ENCODE results near the gene ADAM19.
"Not testable (repeated sequence)": the region's sequence is repeated elsewhere in the genome, so short reads cannot be mapped to it uniquely, and the experiment has no call there.

ADAM19 gene

GRCh38 chr5:157513182-157513581, 62.4 kb downstream of the ADAM19 start:
- no peak for DNase-seq

- DNase-seq, result peak; percentile 93
Observed at GRCh38 chr5:157511651-157512644, 63.6 kb downstream of the ADAM19 start.

GRCh38 chr5:157510682-157511081, 64.9 kb downstream of the ADAM19 start:
- no peak for DNase-seq

GRCh38 chr5:157509587-157509986, 66.0 kb downstream of the ADAM19 start:
- DNase-seq, result no peak

GRCh38 chr5:157509093-157509492, 66.5 kb downstream of the ADAM19 start:
- DNase-seq, result no peak

GRCh38 chr5:157506981-157507780, 68.4 kb downstream of the ADAM19 start:
- DNase-seq, result peak; percentile 77

GRCh38 chr5:157506066-157506590, 69.4 kb downstream of the ADAM19 start:
- DNase-seq, result no peak

GRCh38 chr5:157505496-157505895, 70.1 kb downstream of the ADAM19 start:
- DNase-seq, result no peak

- no peak for DNase-seq
Observed at GRCh38 chr5:157504053-157504452, 71.5 kb downstream of the ADAM19 start.

GRCh38 chr5:157502143-157502647, 73.4 kb downstream of the ADAM19 start:
- DNase-seq, result no peak

- DNase-seq, result no peak
Observed at GRCh38 chr5:157497875-157498611, 77.5 kb downstream of the ADAM19 start.

- no peak for DNase-seq
Observed at GRCh38 chr5:157496864-157497263, 78.7 kb downstream of the ADAM19 start.

GRCh38 chr5:157494178-157494832, 81.3 kb downstream of the ADAM19 start:
- DNase-seq, result no peak

GRCh38 chr5:157492886-157493285, 82.7 kb downstream of the ADAM19 start:
- DNase-seq, result no peak

GRCh38 chr5:157491471-157491995, 84.0 kb downstream of the ADAM19 start:
- no peak for DNase-seq

- no peak for DNase-seq
Observed at GRCh38 chr5:157487358-157487757, 88.2 kb downstream of the ADAM19 start.

- DNase-seq, result no peak
Observed at GRCh38 chr5:157486861-157487260, 88.7 kb downstream of the ADAM19 start.

GRCh38 chr5:157486221-157486681, 89.3 kb downstream of the ADAM19 start:
- DNase-seq, result no peak

GRCh38 chr5:157485811-157486210, 89.8 kb downstream of the ADAM19 start:
- no peak for DNase-seq

- no peak for DNase-seq
Observed at GRCh38 chr5:157485340-157485739, 90.2 kb downstream of the ADAM19 start.

GRCh38 chr5:157484768-157485167, 90.8 kb downstream of the ADAM19 start:
- DNase-seq, result no peak

GRCh38 chr5:157482702-157483101, 92.9 kb downstream of the ADAM19 start:
- DNase-seq, result not testable (repeated sequence)

Data from NCI-H226 (cell line).